HL-60 (cell line): ENCODE results near the gene DHTKD1.
A peak's percentile ranks its signal among the peaks of the same experiment; 100 is the strongest.

Source experiments
- DNase-seq, 2 experiments: peaks; one replicate each; pipeline ENCODE4 v3.0.0-alpha.2; 2010 to 2020; ENCODE audit warnings: low read depth in 1 of 2, low spot score in 1 of 2
- H3K27ac ChIP-seq: fragments of 250-450 bp; sonication (Bioruptor Pico); replicated peaks from 2 replicates; pipeline ENCODE4 v1.5.1; 2020; ENCODE audit warnings: mild to moderate bottlenecking, moderate library complexity
- H3K27me3 ChIP-seq: fragments of 250-450 bp; sonication (Bioruptor Pico); 2 replicates; pipeline ENCODE4 v1.5.1; 2021; ENCODE audit warnings: mild to moderate bottlenecking, moderate library complexity; ENCODE audit not compliant: insufficient read depth, poor library complexity, severe bottlenecking
- H3K4me3 ChIP-seq: replicated peaks from 2 replicates; pipeline ENCODE4 v1.5.1; 2011; ENCODE audit warnings: mild to moderate bottlenecking, control low read depth, low read length; ENCODE audit not compliant: insufficient read depth
- CTCF ChIP-seq: IDR thresholded peaks from one replicate; pipeline ENCODE4 v1.5.1; 2011; ENCODE audit warnings: low read length, control low read depth, inconsistent platforms; ENCODE audit not compliant: insufficient read depth
- GABPA ChIP-seq: IDR thresholded peaks from 2 replicates; pipeline ENCODE4 v1.6.1; 2012; ENCODE audit warnings: low read depth
- POLR2AphosphoS5 ChIP-seq: IDR thresholded peaks from 2 replicates; pipeline ENCODE4 v1.6.1; 2012; ENCODE audit warnings: low read depth
- REST ChIP-seq: IDR thresholded peaks from 2 replicates; pipeline ENCODE4 v1.6.1; 2012; ENCODE audit warnings: low read depth; ENCODE audit not compliant: insufficient replicate concordance
- SPI1 ChIP-seq: IDR thresholded peaks from 2 replicates; pipeline ENCODE4 v1.6.1; 2012; ENCODE audit warnings: low read depth, mild to moderate bottlenecking, borderline replicate concordance

The DHTKD1 gene

DNA sequence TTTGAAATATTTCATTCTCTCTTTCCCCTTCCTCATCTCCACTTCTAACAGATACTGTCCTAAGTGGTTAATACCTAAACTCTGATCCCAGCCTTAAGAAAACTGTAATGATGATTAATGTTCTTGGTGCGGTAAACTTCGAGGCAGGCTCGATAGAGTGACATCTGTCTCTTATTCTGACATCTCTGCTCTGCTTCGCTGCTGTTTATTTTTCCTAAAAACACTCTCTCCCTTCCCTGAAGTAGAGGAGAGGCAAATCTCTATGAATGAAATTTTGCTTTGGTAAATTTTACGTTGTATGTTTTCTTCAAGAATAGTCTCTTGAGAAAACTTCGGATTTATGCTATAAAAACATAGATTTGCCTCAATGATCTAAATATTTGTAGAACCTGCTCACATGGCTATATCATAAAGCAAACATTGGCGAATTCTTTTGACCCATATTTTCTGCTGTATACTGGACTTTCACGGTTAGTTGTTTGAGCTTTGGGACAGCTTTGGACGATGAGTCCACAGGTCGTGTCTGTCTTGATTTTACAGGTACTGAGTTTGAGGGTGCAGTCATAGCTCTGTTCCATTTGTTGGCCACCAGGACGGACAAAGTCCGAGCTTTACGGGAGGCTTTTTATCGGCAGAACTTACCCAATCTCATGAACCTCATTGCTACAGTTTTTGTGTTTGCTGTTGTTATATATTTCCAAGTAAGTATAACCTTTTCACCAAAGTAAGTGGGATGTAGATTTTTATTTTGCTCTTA, 87.8 kb downstream of the DHTKD1 start:
- no peak for DNase-seq
- no peak overlapping the region for H3K27ac ChIP-seq
- H3K27me3 ChIP-seq: no peaks in the 10 kb centered on the region
- TF ChIP-seq REST: no peak
- TF ChIP-seq POLR2AphosphoS5: no peak
- H3K4me3 ChIP-seq: no peak overlapping the region

GRCh38 chr10:12158111-12158510, 89.4 kb downstream of the DHTKD1 start:
- no peak for TF ChIP-seq POLR2AphosphoS5
- TF ChIP-seq CTCF: no peak
- no peak for TF ChIP-seq SPI1
- no peak for TF ChIP-seq REST
- TF ChIP-seq GABPA: no peak
- peak in 1 of 2 experiments; percentile 31 for DNase-seq
- H3K27ac ChIP-seq: no peak overlapping the region
- H3K4me3 ChIP-seq: no peak overlapping the region
- H3K27me3 ChIP-seq: no peaks in the 10 kb centered on the region

GRCh38 chr10:12160664-12161063, 91.9 kb downstream of the DHTKD1 start:
- H3K27ac ChIP-seq: no peak overlapping the region
- TF ChIP-seq REST (no peak), GABPA (no peak), POLR2AphosphoS5 (no peak), CTCF (no peak), SPI1 (no peak)
- H3K27me3 ChIP-seq: no peaks in the 10 kb centered on the region
- H3K4me3 ChIP-seq: no peak overlapping the region
- DNase-seq: no peak
